Measurements from ENCODE around the gene SEMA5B.

SEMA5B gene

GRCh38 chr3:122944671-122945161 is 82.8 kb downstream of the SEMA5B start:
- TF ChIP-seq YY1 (IDR thresholded peaks at IDR 0.05; ENCODE audit: low read depth) (no peak), RAD21 (IDR thresholded peaks at IDR 0.05; ENCODE audit: low read depth) (no peak), CEBPB (IDR thresholded peaks at IDR 0.05) (no peak), FOXM1 (IDR thresholded peaks at IDR 0.05; ENCODE audit: borderline replicate concordance, low read depth) (no peak), ZBTB7A (IDR thresholded peaks at IDR 0.05; ENCODE audit: low read depth) (no peak), TCF12 (IDR thresholded peaks at IDR 0.05; ENCODE audit: low read depth) (no peak), REST (IDR thresholded peaks at IDR 0.05; ENCODE audit: low read depth) (no peak), NFIC (IDR thresholded peaks at IDR 0.05) (no peak), CREB1 (IDR thresholded peaks at IDR 0.05; ENCODE audit: low read depth) (no peak), EGR1 (IDR thresholded peaks at IDR 0.05) (no peak), USF1 (IDR thresholded peaks at IDR 0.05) (no peak), TAF1 (IDR thresholded peaks at IDR 0.05; ENCODE audit: low read depth) (no peak), MAX (IDR thresholded peaks at IDR 0.05) (no peak), TEAD4 (IDR thresholded peaks at IDR 0.05) (no peak), EP300 (IDR thresholded peaks at IDR 0.05; ENCODE audit: borderline replicate concordance) (no peak)

DNA sequence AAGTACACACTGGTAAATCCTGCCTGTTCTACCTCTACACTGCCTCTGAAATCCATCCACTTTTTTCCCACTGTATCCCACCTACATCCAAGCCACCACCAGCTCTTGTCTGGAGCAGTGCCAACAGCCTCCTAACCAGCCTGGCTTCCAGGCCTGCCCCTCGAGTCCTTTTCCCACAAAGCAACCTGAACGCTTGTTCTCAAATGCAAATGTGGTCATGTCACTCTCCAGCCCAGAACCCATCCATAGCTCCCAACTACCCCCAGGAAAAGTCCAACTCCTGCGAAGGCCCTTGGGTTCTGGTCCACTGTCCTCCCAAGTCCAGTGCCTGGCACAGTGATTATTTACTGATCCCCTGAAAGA is 83.8 kb downstream of the SEMA5B start:
- TF ChIP-seq USF1 (IDR thresholded peaks at IDR 0.05) (no peak), EP300 (IDR thresholded peaks at IDR 0.05; ENCODE audit: borderline replicate concordance) (no peak), MAX (IDR thresholded peaks at IDR 0.05) (no peak), TEAD4 (IDR thresholded peaks at IDR 0.05) (no peak), TAF1 (IDR thresholded peaks at IDR 0.05; ENCODE audit: low read depth) (no peak), CEBPB (IDR thresholded peaks at IDR 0.05) (no peak), TCF12 (IDR thresholded peaks at IDR 0.05; ENCODE audit: low read depth) (no peak), FOXM1 (IDR thresholded peaks at IDR 0.05; ENCODE audit: borderline replicate concordance, low read depth) (no peak), RAD21 (IDR thresholded peaks at IDR 0.05; ENCODE audit: low read depth) (no peak), ZBTB7A (IDR thresholded peaks at IDR 0.05; ENCODE audit: low read depth) (no peak), REST (IDR thresholded peaks at IDR 0.05; ENCODE audit: low read depth) (no peak), NFIC (IDR thresholded peaks at IDR 0.05) (no peak), EGR1 (IDR thresholded peaks at IDR 0.05) (no peak), CREB1 (IDR thresholded peaks at IDR 0.05; ENCODE audit: low read depth) (no peak), YY1 (IDR thresholded peaks at IDR 0.05; ENCODE audit: low read depth) (no peak)

GRCh38 chr3:122942937-122943827 is 84.4 kb downstream of the SEMA5B start:
- TF ChIP-seq CREB1 (IDR thresholded peaks at IDR 0.05; ENCODE audit: low read depth) (no peak), RAD21 (IDR thresholded peaks at IDR 0.05; ENCODE audit: low read depth) (peak; percentile 95), NFIC (IDR thresholded peaks at IDR 0.05) (peak; percentile 44; the same call in 1 of the 2 replicates)

GRCh38 chr3:122942239-122942638 is 85.3 kb downstream of the SEMA5B start:
- TF ChIP-seq TEAD4 (IDR thresholded peaks at IDR 0.05) (no peak), EP300 (IDR thresholded peaks at IDR 0.05; ENCODE audit: borderline replicate concordance) (no peak), MAX (IDR thresholded peaks at IDR 0.05) (no peak), TCF12 (IDR thresholded peaks at IDR 0.05; ENCODE audit: low read depth) (no peak), USF1 (IDR thresholded peaks at IDR 0.05) (no peak), CREB1 (IDR thresholded peaks at IDR 0.05; ENCODE audit: low read depth) (no peak), REST (IDR thresholded peaks at IDR 0.05; ENCODE audit: low read depth) (no peak), RAD21 (IDR thresholded peaks at IDR 0.05; ENCODE audit: low read depth) (no peak), YY1 (IDR thresholded peaks at IDR 0.05; ENCODE audit: low read depth) (no peak), EGR1 (IDR thresholded peaks at IDR 0.05) (no peak), NFIC (IDR thresholded peaks at IDR 0.05) (no peak), TAF1 (IDR thresholded peaks at IDR 0.05; ENCODE audit: low read depth) (no peak), FOXM1 (IDR thresholded peaks at IDR 0.05; ENCODE audit: borderline replicate concordance, low read depth) (no peak), CEBPB (IDR thresholded peaks at IDR 0.05) (no peak), ZBTB7A (IDR thresholded peaks at IDR 0.05; ENCODE audit: low read depth) (no peak)

All from Ishikawa (cell line).